BJ (cell line): ENCODE results near the gene DPYSL5. TPM values are rescaled to one million over a fixed set of nuclear protein-coding genes. Genes with fewer than 3 reads are reported as not detected.
A peak's percentile ranks its signal among the peaks of the same experiment; 100 is the strongest.

Experiments used
- CTCF ChIA-PET: fragments of 350-600 bp; formaldehyde crosslinking; extraction: SDS; loops from one replicate; lab custom pipeline; 2021; ENCODE audit warnings: antibody characterized with exemption, inconsistent platforms; lab: Yijun Ruan, JAX
- POLR2A ChIA-PET: fragments of 300-600 bp; sonication (Branson Sonifier 250); formaldehyde crosslinking; extraction: SDS; loops from one replicate; lab custom pipeline; 2021; ENCODE audit warnings: antibody characterized with exemption; lab: Charles Lee
- DNase-seq: peaks from one replicate; pipeline ENCODE4 v3.0.0-alpha.2; 2011; ENCODE audit warnings: low read depth
- H3K27me3 ChIP-seq: 2 replicates; pipeline ENCODE4 v1.6.0; 2011; ENCODE audit warnings: low read length; ENCODE audit not compliant: control insufficient read depth, insufficient read depth
- H3K36me3 ChIP-seq: 2 replicates; pipeline ENCODE4 v1.5.1; 2011; ENCODE audit warnings: low read length; ENCODE audit not compliant: control insufficient read depth, insufficient read depth
- H3K4me3 ChIP-seq: 2 replicates; pipeline ENCODE4 v1.5.1; 2011; ENCODE audit warnings: low read depth, mild to moderate bottlenecking, control low read depth, low read length
- polyA plus RNA-seq: library from polyadenylated mRNA; depleted of rRNA; stranded (reverse); fragments of >200 nt; gene quantifications from 2 replicates; pipeline ENCODE4 v1.2.3, GENCODE V29; 2011
- TF ChIP-seq, protein P1 (sequence below): IDR thresholded peaks from 2 replicates; pipeline ENCODE4 v1.5.1; 2011; ENCODE audit warnings: low read depth, mild to moderate bottlenecking, control low read depth, inconsistent platforms, low read length, moderate library complexity; ENCODE audit not compliant: insufficient read depth

Gene DPYSL5
- polyA plus RNA-seq, 1 experiment = not detected

GRCh38 chr2:26945991-26946750 lies 98.2 kb downstream of the DPYSL5 start:
- POLR2A ChIA-PET = no interaction called here
- Histone ChIP-seq H3K36me3 (no peaks in the 10 kb centered on the region), H3K4me3 (no peak overlapping the region), H3K27me3 (peaks cover 13% of the 10 kb centered on the region)
- DNase-seq = no peak
- TF ChIP-seq, protein P1, sequence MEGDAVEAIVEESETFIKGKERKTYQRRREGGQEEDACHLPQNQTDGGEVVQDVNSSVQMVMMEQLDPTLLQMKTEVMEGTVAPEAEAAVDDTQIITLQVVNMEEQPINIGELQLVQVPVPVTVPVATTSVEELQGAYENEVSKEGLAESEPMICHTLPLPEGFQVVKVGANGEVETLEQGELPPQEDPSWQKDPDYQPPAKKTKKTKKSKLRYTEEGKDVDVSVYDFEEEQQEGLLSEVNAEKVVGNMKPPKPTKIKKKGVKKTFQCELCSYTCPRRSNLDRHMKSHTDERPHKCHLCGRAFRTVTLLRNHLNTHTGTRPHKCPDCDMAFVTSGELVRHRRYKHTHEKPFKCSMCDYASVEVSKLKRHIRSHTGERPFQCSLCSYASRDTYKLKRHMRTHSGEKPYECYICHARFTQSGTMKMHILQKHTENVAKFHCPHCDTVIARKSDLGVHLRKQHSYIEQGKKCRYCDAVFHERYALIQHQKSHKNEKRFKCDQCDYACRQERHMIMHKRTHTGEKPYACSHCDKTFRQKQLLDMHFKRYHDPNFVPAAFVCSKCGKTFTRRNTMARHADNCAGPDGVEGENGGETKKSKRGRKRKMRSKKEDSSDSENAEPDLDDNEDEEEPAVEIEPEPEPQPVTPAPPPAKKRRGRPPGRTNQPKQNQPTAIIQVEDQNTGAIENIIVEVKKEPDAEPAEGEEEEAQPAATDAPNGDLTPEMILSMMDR = no peak
- CTCF ChIA-PET = no interaction called here

GRCh38 chr2:26946841-26947784 lies 99.2 kb downstream of the DPYSL5 start:
- H3K4me3 ChIP-seq = no peak overlapping the region
- ChIA-PET CTCF (interaction anchor here (1.2 kb wide), 1 partner anchor 101 kb away, joined by 5 read pairs; no protein-coding TSS in a partner anchor), POLR2A (no interaction called here)
- TF ChIP-seq, protein P1 = 0 out of 2 replicates have a peak, but pooled peaks have one; percentile 6
- no peaks in the 10 kb centered on the region for H3K36me3 ChIP-seq
- H3K27me3 ChIP-seq = peaks cover 13% of the 10 kb centered on the region
- DNase-seq = no peak

GRCh38 chr2:26948800-26949199 lies 100.9 kb downstream of the DPYSL5 start:
- H3K4me3 ChIP-seq = no peak overlapping the region
- ChIA-PET POLR2A (no interaction called here), CTCF (interaction anchor here (0.6 to 2.3 kb wide), 3 partner anchors 13 to 69 kb away, joined by 3 to 15 read pairs (median 3); no protein-coding TSS in a partner anchor)
- H3K27me3 ChIP-seq = peaks cover 20% of the 10 kb centered on the region
- TF ChIP-seq, protein P1 = no peak
- H3K36me3 ChIP-seq = no peaks in the 10 kb centered on the region
- DNase-seq = no peak

- Histone ChIP-seq H3K4me3 (no peak overlapping the region), H3K27me3 (peaks cover 20% of the 10 kb centered on the region), H3K36me3 (no peaks in the 10 kb centered on the region)
- TF ChIP-seq, protein P1 = no peak
- ChIA-PET CTCF (interaction anchor here (0.8 to 2.3 kb wide), 3 partner anchors 10 to 67 kb away, joined by 3 to 15 read pairs (median 3); no protein-coding TSS in a partner anchor), POLR2A (no interaction called here)
- DNase-seq = no peak
These were observed 102.3 kb downstream of the DPYSL5 start for GRCh38 chr2:26950246-26950645.
